ENCODE data around the gene PLEKHM3. TPM values are rescaled to one million over a fixed set of nuclear protein-coding genes. Genes with fewer than 3 reads are reported as not detected.

Gene PLEKHM3
- total and polyA plus RNA-seq, 2 of the 13 experiments (the other 11 are each of a cell fraction or from before 2014, with no cell fraction given) = 4.5 to 4.7 TPM

DNA sequence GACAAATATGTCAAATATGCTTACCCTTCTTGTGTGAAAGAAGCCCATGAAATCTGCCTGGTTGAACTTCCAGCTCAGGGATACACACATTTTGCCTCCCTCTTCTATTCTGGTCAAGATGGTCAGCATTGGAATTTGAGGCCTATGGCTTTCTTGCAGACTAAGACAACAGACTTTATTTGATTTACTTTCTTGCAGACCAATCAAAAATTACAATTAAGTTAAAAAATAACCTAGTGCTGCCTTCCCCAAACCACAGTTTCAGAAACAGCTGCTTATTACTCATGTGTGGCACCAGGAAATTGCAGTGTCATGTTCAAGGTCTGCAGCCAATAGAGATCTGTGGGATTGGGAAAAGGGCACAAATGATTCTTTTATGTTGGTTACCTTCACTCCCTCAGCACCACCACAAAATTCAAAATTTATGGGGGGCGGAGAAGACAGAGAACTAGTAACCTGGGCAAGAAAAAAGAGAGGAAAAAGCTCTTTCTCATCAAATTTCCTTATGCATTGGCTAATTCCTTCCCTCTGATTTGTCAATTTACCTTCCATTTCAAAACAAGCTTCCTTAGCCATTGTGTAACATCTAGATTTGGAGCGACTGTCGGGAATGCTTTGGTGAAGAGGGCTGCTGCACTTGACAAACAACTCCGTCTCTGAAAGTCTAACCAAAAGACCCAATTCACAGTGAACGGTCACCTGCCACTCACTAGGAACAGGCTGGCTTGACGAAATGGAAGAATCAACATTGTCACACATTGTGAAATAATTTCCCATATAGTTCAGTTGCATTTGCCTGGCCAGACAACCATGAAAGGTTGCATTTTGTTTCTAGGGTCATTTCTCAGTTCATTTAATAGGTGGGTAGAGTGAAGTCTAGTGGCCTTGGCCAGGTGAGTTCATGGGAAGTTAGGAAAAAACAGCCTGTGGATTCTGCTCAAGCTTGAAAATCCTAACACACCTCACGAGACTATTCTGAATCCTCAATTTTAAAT, 155.2 kb downstream of the PLEKHM3 start (continued):
- TF ChIP-seq, protein P1, sequence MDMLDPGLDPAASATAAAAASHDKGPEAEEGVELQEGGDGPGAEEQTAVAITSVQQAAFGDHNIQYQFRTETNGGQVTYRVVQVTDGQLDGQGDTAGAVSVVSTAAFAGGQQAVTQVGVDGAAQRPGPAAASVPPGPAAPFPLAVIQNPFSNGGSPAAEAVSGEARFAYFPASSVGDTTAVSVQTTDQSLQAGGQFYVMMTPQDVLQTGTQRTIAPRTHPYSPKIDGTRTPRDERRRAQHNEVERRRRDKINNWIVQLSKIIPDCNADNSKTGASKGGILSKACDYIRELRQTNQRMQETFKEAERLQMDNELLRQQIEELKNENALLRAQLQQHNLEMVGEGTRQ (IDR thresholded peaks at IDR 0.05; ENCODE audit: low read depth, low read length) = no peak
- TF ChIP-seq, protein P1 (CRISPR knock-in tag; IDR thresholded peaks at IDR 0.05; ENCODE audit: borderline replicate concordance) = peak; percentile 47; the same call in 1 of the 2 replicates
- TF ChIP-seq ZNF30 (CRISPR knock-in tag; IDR thresholded peaks at IDR 0.05) (no peak), KDM6A (CRISPR knock-in tag; IDR thresholded peaks at IDR 0.05; ENCODE audit: low read depth) (peak; percentile 83), NCOA5 (CRISPR knock-in tag; IDR thresholded peaks at IDR 0.05) (no peak), ELF3 (CRISPR knock-in tag; IDR thresholded peaks at IDR 0.05) (peak; percentile 95), FOSL1 (CRISPR knock-in tag; IDR thresholded peaks at IDR 0.05; ENCODE audit: borderline replicate concordance) (peak; percentile 47; the same call in 1 of the 2 replicates), KLF16 (CRISPR knock-in tag; IDR thresholded peaks at IDR 0.05) (peak in 1 of 2 experiments; percentile 95; a peak in 2 of 4 replicates), PHF20 (CRISPR knock-in tag; IDR thresholded peaks at IDR 0.05) (peak; percentile 41; the same call in 1 of the 2 replicates), HDAC2 (CRISPR knock-in tag; IDR thresholded peaks at IDR 0.05) (peak; percentile 99), TCF12 (IDR thresholded peaks at IDR 0.05) (no peak), TCF12 (CRISPR knock-in tag; IDR thresholded peaks at IDR 0.05) (peak; percentile 42; the same call in 1 of the 2 replicates), TP53 (CRISPR knock-in tag; conservative IDR thresholded peaks at IDR 0.05) (no peak), ZBTB7A (CRISPR knock-in tag; IDR thresholded peaks at IDR 0.05) (no peak), SMAD3 (CRISPR knock-in tag; IDR thresholded peaks at IDR 0.05) (peak; percentile 97), BORCS8-MEF2B (CRISPR knock-in tag; IDR thresholded peaks at IDR 0.05) (peak; percentile 81), ZBTB20 (CRISPR knock-in tag; IDR thresholded peaks at IDR 0.05; ENCODE audit: borderline replicate concordance, low read depth) (peak; percentile 95; the same call in 1 of the 2 replicates), KLF12 (CRISPR knock-in tag; IDR thresholded peaks at IDR 0.05; ENCODE audit: borderline replicate concordance) (peak; percentile 64; the same call in 1 of the 2 replicates)
- TF ChIP-seq, protein P2, sequence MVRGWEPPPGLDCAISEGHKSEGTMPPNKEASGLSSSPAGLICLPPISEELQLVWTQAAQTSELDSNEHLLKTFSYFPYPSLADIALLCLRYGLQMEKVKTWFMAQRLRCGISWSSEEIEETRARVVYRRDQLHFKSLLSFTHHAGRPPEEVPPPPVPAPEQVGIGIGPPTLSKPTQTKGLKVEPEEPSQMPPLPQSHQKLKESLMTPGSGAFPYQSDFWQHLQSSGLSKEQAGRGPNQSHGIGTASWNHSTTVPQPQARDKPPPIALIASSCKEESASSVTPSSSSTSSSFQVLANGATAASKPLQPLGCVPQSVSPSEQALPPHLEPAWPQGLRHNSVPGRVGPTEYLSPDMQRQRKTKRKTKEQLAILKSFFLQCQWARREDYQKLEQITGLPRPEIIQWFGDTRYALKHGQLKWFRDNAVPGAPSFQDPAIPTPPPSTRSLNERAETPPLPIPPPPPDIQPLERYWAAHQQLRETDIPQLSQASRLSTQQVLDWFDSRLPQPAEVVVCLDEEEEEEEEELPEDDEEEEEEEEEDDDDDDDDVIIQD (CRISPR knock-in tag; IDR thresholded peaks at IDR 0.05; ENCODE audit: low read depth) = peak; percentile 92
- TF ChIP-seq, protein P3, sequence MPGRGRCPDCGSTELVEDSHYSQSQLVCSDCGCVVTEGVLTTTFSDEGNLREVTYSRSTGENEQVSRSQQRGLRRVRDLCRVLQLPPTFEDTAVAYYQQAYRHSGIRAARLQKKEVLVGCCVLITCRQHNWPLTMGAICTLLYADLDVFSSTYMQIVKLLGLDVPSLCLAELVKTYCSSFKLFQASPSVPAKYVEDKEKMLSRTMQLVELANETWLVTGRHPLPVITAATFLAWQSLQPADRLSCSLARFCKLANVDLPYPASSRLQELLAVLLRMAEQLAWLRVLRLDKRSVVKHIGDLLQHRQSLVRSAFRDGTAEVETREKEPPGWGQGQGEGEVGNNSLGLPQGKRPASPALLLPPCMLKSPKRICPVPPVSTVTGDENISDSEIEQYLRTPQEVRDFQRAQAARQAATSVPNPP (CRISPR knock-in tag; IDR thresholded peaks at IDR 0.05) = peak; percentile 95
- TF ChIP-seq, protein P4, sequence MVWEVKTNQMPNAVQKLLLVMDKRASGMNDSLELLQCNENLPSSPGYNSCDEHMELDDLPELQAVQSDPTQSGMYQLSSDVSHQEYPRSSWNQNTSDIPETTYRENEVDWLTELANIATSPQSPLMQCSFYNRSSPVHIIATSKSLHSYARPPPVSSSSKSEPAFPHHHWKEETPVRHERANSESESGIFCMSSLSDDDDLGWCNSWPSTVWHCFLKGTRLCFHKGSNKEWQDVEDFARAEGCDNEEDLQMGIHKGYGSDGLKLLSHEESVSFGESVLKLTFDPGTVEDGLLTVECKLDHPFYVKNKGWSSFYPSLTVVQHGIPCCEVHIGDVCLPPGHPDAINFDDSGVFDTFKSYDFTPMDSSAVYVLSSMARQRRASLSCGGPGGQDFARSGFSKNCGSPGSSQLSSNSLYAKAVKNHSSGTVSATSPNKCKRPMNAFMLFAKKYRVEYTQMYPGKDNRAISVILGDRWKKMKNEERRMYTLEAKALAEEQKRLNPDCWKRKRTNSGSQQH (CRISPR knock-in tag; IDR thresholded peaks at IDR 0.05; ENCODE audit: low read depth) = peak; percentile 24; the same call in 1 of the 2 replicates
- TF ChIP-seq, protein P5, sequence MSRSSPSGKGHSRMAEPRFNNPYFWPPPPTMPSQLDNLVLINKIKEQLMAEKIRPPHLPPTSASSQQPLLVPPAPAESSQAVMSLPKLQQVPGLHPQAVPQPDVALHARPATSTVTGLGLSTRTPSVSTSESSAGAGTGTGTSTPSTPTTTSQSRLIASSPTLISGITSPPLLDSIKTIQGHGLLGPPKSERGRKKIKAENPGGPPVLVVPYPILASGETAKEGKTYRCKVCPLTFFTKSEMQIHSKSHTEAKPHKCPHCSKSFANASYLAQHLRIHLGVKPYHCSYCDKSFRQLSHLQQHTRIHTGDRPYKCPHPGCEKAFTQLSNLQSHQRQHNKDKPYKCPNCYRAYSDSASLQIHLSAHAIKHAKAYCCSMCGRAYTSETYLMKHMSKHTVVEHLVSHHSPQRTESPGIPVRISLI (CRISPR knock-in tag; IDR thresholded peaks at IDR 0.05; ENCODE audit: borderline replicate concordance) = peak; percentile 71

Measured in HepG2 (cell line).